Activated CD4-positive, alpha-beta T cell treated with anti-CD3 and anti-CD28 coated beads, Interleukin-2, amount 50 U/mL, for 16 hours (primary cell): ENCODE results near the gene SLC38A11.
"Not testable (repeated sequence)": the region's sequence is repeated elsewhere in the genome, so short reads cannot be mapped to it uniquely, and the experiment has no call there.

Experiments
- DNase-seq: peaks from one replicate; pipeline ENCODE4 v3.0.0-alpha.2; 2020

Gene SLC38A11

GRCh38 chr2:164875334-164876205, 79.8 kb downstream of the SLC38A11 start:
- no peak for DNase-seq

- no peak for DNase-seq
Measured at GRCh38 chr2:164873210-164873908, 82.0 kb downstream of the SLC38A11 start.

- no peak for DNase-seq
Measured at GRCh38 chr2:164871404-164871803, 83.9 kb downstream of the SLC38A11 start.

GRCh38 chr2:164869420-164869772, 85.9 kb downstream of the SLC38A11 start:
- DNase-seq = no peak

- no peak for DNase-seq
Measured at GRCh38 chr2:164868563-164869419, 86.5 kb downstream of the SLC38A11 start.

GRCh38 chr2:164867779-164868397, 87.4 kb downstream of the SLC38A11 start:
- DNase-seq = no peak

GRCh38 chr2:164866381-164866780, 88.9 kb downstream of the SLC38A11 start:
- not testable (repeated sequence) for DNase-seq

- no peak for DNase-seq
Measured at GRCh38 chr2:164860694-164861042, 94.7 kb downstream of the SLC38A11 start.

GRCh38 chr2:164859906-164860693, 95.2 kb downstream of the SLC38A11 start:
- DNase-seq = not testable (repeated sequence)

- DNase-seq = no peak
Measured at GRCh38 chr2:164859251-164859818, 96.0 kb downstream of the SLC38A11 start.

GRCh38 chr2:164852086-164852485, 103.2 kb downstream of the SLC38A11 start:
- DNase-seq = no peak

GRCh38 chr2:164850235-164850634, 105.1 kb downstream of the SLC38A11 start:
- DNase-seq = no peak

GRCh38 chr2:164849506-164849905, 105.8 kb downstream of the SLC38A11 start:
- no peak for DNase-seq

- no peak for DNase-seq
Measured at GRCh38 chr2:164847981-164848741, 107.2 kb downstream of the SLC38A11 start.

GRCh38 chr2:164847291-164847690, 108.0 kb downstream of the SLC38A11 start:
- DNase-seq = no peak

- no peak for DNase-seq
Measured at GRCh38 chr2:164846276-164846675, 109.0 kb downstream of the SLC38A11 start.
